HCT116 (cell line): ENCODE data around the gene ABCG8. TPM values are rescaled to one million over a fixed set of nuclear protein-coding genes. Genes with fewer than 3 reads are reported as not detected.
"Not testable (repeated sequence)": the region's sequence is repeated elsewhere in the genome, so short reads cannot be mapped to it uniquely, and the experiment has no call there.

Experiments used
- ATAC-seq: fragments of 200-7000 bp; cut with Tn5 transposase; 2 replicates; pipeline ENCODE4 v1.9.1; 2020; ENCODE audit warnings: mild to moderate bottlenecking, moderate library complexity
- BruUV-seq: library from RNA; stranded (reverse); fragments of 400-500 nt; replicated peaks from 2 replicates; lab custom pipeline; 2021; lab: Mats Ljungman, UMichigan
- CTCF ChIA-PET: fragments of 300-600 bp; sonication (Branson Sonifier 250); formaldehyde crosslinking; loops from one replicate; lab custom pipeline; 2021; ENCODE audit warnings: antibody characterized with exemption; lab: Charles Lee
- POLR2A ChIA-PET: fragments of 300-600, 350-600 bp; sonication (Branson Sonifier 250); formaldehyde crosslinking; loops from one replicate; lab custom pipeline; 2021; ENCODE audit warnings: antibody characterized with exemption; lab: Charles Lee
- RAD21 ChIA-PET, 2 experiments: fragments of 300-600 bp; sonication (Branson Sonifier 250); formaldehyde crosslinking; loops; one replicate each; lab custom pipeline; 2023; ENCODE audit warnings: low total read pairs in 2 of 2; ENCODE audit not compliant: uncharacterized antibody in 2 of 2, unreplicated experiment in 2 of 2, low non-redundant PET in 1 of 2; lab: Charles Lee
- DNase-seq: peaks from one replicate; pipeline ENCODE4 v3.0.0-alpha.2; 2010; ENCODE audit warnings: low read depth, low spot score
- H2AFZ ChIP-seq: fragments of 200-600 bp; shearing (Covaris generic), sonication (generic); 2 replicates; pipeline ENCODE4 v1.6.1; 2017; ENCODE audit warnings: low read depth, mixed run types, mixed read lengths, antibody characterized with exemption, low read length; ENCODE audit not compliant: poor library complexity, severe bottlenecking
- H3K27ac ChIP-seq: 2 replicates; pipeline ENCODE4 v1.5.1; 2012; ENCODE audit warnings: low read depth, low read length
- H3K27me3 ChIP-seq: fragments of 200-600 bp; sonication (generic); 2 replicates; pipeline ENCODE4 v1.6.1; 2016; ENCODE audit warnings: mixed run types, low read length, mixed read lengths; ENCODE audit not compliant: insufficient read depth
- H3K36me3 ChIP-seq, 2 experiments: fragments of 200-500 bp in 1 of 2; fragments of 200-600 bp in 1 of 2; sonication (Bioruptor generic) in 1 of 2; sonication (generic) in 1 of 2; 2 replicates each; pipeline versions ENCODE4 v1.5.1 to v1.6.1; 2014 to 2016; ENCODE audit warnings: low read length in 2 of 2, inconsistent platforms in 1 of 2, mixed read lengths in 1 of 2, mixed run types in 1 of 2; ENCODE audit not compliant: insufficient read depth in 2 of 2, control insufficient read depth in 1 of 2
- H3K4me1 ChIP-seq, 2 experiments: fragments of 200-600 bp in 1 of 2; sonication (generic) in 1 of 2; 2 replicates each; pipeline versions ENCODE4 v1.5.1 to v1.6.1; 2012 to 2017; ENCODE audit warnings: low read length in 2 of 2, inconsistent platforms in 1 of 2, mild to moderate bottlenecking in 1 of 2, mixed read lengths in 1 of 2, mixed run types in 1 of 2, moderate library complexity in 1 of 2; ENCODE audit not compliant: insufficient read depth in 2 of 2, control insufficient read depth in 1 of 2
- H3K4me2 ChIP-seq: fragments of 200-600 bp; sonication (generic); 2 replicates; pipeline ENCODE4 v1.6.1; 2017; ENCODE audit warnings: mixed run types, low read length, mixed read lengths
- H3K4me3 ChIP-seq, 2 experiments: fragments of 200-600 bp in 1 of 2; sonication (generic) in 1 of 2; replicated peaks in 1 of 2; 2 replicates each; pipeline ENCODE4 v1.5.1; 2011 to 2016; ENCODE audit warnings: low read length in 2 of 2, control low read depth in 1 of 2, low read depth in 1 of 2, mild to moderate bottlenecking in 1 of 2, mixed read lengths in 1 of 2, mixed run types in 1 of 2
- H3K79me2 ChIP-seq: fragments of 200-600 bp; sonication (generic); 2 replicates; pipeline ENCODE4 v1.6.1; 2017; ENCODE audit warnings: mild to moderate bottlenecking, mixed run types, low read length, moderate library complexity, mixed read lengths; ENCODE audit not compliant: insufficient read depth
- H3K9ac ChIP-seq: fragments of 200-600 bp; sonication (generic); 2 replicates; pipeline ENCODE4 v1.6.1; 2016; ENCODE audit warnings: low read length, mixed read lengths
- H3K9me2 ChIP-seq: fragments of 200-600 bp; sonication (generic), shearing (Covaris generic); 2 replicates; pipeline ENCODE4 v1.6.1; 2017; ENCODE audit warnings: mixed run types, mild to moderate bottlenecking, moderate library complexity; ENCODE audit not compliant: insufficient read depth
- H3K9me3 ChIP-seq, 2 experiments: fragments of 200-500 bp in 1 of 2; fragments of 200-600 bp in 1 of 2; sonication (Bioruptor generic) in 1 of 2; sonication (generic) in 1 of 2; 2 replicates each; pipeline ENCODE4 v1.6.1; 2014 to 2017; ENCODE audit warnings: low read length in 2 of 2, mixed read lengths in 2 of 2, inconsistent platforms in 1 of 2, low read depth in 1 of 2, mild to moderate bottlenecking in 1 of 2, mixed run types in 1 of 2, moderate library complexity in 1 of 2; ENCODE audit not compliant: control insufficient read depth in 1 of 2, insufficient read depth in 1 of 2
- H4K20me1 ChIP-seq: fragments of 200-600 bp; sonication (generic), shearing (Covaris generic); 2 replicates; pipeline ENCODE4 v1.6.1; 2017; ENCODE audit warnings: mixed run types, mild to moderate bottlenecking, moderate library complexity; ENCODE audit not compliant: insufficient read depth
- EZH2 ChIP-seq: fragments of 200-600 bp; sonication (generic); IDR thresholded peaks from 2 replicates; pipeline ENCODE4 v1.6.1; 2017; ENCODE audit warnings: antibody characterized with exemption, mixed run types
- POLR2A ChIP-seq: IDR thresholded peaks from 2 replicates; pipeline ENCODE4 v1.7.0; 2011; ENCODE audit warnings: borderline replicate concordance; ENCODE audit not compliant: insufficient read depth, insufficient read length; ENCODE audit errors: extremely low read depth
- RAD21 ChIP-seq: IDR thresholded peaks from 2 replicates; pipeline ENCODE4 v1.6.1; 2012; ENCODE audit warnings: low read depth, mild to moderate bottlenecking
- intact Hi-C: fragments of 100-400 bp; cut with micrococcal nuclease; formaldehyde crosslinking; loops from 2 replicates; pipeline ENCODE4 v1.10.0; 2022
- total RNA-seq: library from RNA; stranded (reverse); gene quantifications from one replicate; pipeline ENCODE4 v1.2.1, GENCODE V29; 2021; ENCODE audit not compliant: unreplicated experiment
- TF ChIP-seq, protein P1 (sequence below): IDR thresholded peaks from 2 replicates; pipeline ENCODE4 v1.6.1; 2012
- TF ChIP-seq, protein P2 (sequence below), 3 experiments: fragments of 200-600 bp in 1 of 3; sonication (generic) in 1 of 3; IDR thresholded peaks in 2 of 3; conservative IDR thresholded peaks in 1 of 3; 2 replicates each; pipeline ENCODE4 v1.5.1; 2012 to 2017; ENCODE audit warnings: low read depth in 2 of 3, low read length in 2 of 3, antibody characterized with exemption in 1 of 3, borderline replicate concordance in 1 of 3, control low read depth in 1 of 3, mild to moderate bottlenecking in 1 of 3, mixed read lengths in 1 of 3, mixed run types in 1 of 3, moderate library complexity in 1 of 3; ENCODE audit not compliant: insufficient read depth in 1 of 3

Gene ABCG8
- total RNA-seq, 1 experiment from 2014 or later: 0.05 TPM

DNA sequence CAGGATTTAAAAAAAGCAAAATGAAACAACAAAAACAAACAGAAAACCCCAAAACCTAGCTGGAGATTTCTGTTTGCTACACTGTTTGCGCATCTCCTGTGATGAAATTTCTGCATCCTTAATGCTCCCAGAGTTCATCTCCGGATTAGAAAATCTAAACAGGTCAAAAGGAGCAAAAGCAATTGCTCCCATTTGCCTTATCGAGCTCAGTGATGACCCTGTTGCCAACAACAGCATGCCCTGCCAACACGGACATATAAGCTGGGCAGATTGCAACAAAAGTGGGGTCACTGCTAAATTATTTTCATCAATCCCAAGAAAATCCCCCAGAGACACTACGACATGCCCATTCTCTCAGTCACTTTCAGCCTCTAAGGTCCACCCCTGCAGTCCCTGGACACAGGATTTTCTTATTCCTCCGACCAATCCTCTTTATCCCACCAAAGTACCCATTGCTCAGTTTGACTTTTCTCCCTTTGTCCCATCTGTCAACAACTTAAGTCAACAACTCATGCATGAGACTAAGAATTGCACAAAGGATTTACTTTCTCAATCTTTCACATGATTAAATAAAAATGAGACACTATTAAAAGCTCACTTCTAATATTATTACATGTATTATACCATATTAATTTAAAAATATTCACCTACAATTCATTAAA lies 67.8 kb downstream of the ABCG8 start:
- ChIA-PET CTCF (interaction anchor here (1.4 kb wide), 1 partner anchor 301 kb away, joined by 3 read pairs; no protein-coding TSS in a partner anchor), POLR2A (no interaction called here), RAD21 (no interaction called here)
- Histone ChIP-seq H2AFZ (no peak overlapping the region), H3K36me3 (peaks cover 29 to 42% of the 10 kb centered on the region in 2 experiments), H3K4me3 (no peak overlapping the region), H3K27ac (no peak overlapping the region), H3K79me2 (peaks cover 75% of the 10 kb centered on the region), H4K20me1 (peaks cover 15% of the 10 kb centered on the region; the same call in 1 of the 2 replicates), H3K9ac (no peak overlapping the region), H3K4me2 (no peak overlapping the region), H3K27me3 (no peaks in the 10 kb centered on the region), H3K4me1 (no peaks in the 10 kb centered on the region), H3K9me2 (no peaks in the 10 kb centered on the region), H3K9me3 (no peaks in the 10 kb centered on the region)
- ATAC-seq (no peak), DNase-seq (no peak)
- TF ChIP-seq, protein P1, sequence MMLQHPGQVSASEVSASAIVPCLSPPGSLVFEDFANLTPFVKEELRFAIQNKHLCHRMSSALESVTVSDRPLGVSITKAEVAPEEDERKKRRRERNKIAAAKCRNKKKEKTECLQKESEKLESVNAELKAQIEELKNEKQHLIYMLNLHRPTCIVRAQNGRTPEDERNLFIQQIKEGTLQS: no peak
- TF ChIP-seq POLR2A: no peak
- TF ChIP-seq EZH2: no peak
- TF ChIP-seq, protein P2, sequence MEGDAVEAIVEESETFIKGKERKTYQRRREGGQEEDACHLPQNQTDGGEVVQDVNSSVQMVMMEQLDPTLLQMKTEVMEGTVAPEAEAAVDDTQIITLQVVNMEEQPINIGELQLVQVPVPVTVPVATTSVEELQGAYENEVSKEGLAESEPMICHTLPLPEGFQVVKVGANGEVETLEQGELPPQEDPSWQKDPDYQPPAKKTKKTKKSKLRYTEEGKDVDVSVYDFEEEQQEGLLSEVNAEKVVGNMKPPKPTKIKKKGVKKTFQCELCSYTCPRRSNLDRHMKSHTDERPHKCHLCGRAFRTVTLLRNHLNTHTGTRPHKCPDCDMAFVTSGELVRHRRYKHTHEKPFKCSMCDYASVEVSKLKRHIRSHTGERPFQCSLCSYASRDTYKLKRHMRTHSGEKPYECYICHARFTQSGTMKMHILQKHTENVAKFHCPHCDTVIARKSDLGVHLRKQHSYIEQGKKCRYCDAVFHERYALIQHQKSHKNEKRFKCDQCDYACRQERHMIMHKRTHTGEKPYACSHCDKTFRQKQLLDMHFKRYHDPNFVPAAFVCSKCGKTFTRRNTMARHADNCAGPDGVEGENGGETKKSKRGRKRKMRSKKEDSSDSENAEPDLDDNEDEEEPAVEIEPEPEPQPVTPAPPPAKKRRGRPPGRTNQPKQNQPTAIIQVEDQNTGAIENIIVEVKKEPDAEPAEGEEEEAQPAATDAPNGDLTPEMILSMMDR (IDR thresholded peaks at IDR 0.05 in 2 of 3, conservative IDR thresholded peaks at IDR 0.05 in 1 of 3; ENCODE audit: borderline replicate concordance in 1 of 3, insufficient read depth in 1 of 3, low read depth in 2 of 3, low read length in 2 of 3): no peak
- TF ChIP-seq RAD21: no peak
- no TSS peak for BruUV-seq
- intact Hi-C loops: no loop called here

DNA sequence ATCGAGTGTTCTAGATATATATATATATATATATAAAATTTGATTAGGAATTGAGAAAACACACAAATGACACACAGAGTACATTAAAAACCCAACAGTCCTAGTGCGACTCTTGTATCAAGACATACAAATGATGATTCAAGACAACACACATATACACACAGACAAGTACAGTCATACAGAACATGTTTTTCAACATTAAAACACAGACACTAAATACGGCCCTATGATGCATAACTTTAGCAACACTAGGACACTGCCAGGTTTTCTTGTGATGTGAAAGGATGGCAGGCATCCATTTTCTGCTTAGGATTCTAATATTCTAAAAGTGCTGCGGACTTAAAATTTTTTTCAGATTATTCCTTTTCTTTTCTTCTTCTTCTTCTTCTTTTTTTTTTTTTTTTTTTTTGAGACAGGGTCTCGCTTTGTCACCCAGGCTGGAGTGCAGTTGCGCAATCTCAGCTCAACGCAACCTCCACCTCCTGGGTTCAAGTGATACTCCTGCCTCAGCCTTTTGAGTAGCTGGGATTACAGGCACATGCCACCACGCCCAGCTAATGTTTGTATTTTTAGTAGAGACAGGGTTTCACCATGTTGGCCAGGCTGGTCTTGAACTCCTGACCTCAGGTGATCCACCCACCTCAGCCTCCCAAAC lies 72.5 kb downstream of the ABCG8 start:
- ATAC-seq, BruUV-seq, intact Hi-C loops, H3K4me1 ChIP-seq, H3K9me2 ChIP-seq, H3K27ac ChIP-seq, H3K4me3 ChIP-seq, POLR2A ChIA-PET, H2AFZ ChIP-seq, H3K27me3 ChIP-seq, DNase-seq, CTCF ChIA-PET, H3K4me2 ChIP-seq, RAD21 ChIA-PET, H3K9me3 ChIP-seq, H3K9ac ChIP-seq: not testable (repeated sequence)
- Histone ChIP-seq H3K36me3 (peaks cover 43 to 54% of the 10 kb centered on the region in 2 experiments), H4K20me1 (peaks cover 13% of the 10 kb centered on the region; the same call in 1 of the 2 replicates), H3K79me2 (peaks cover 70% of the 10 kb centered on the region)
